ENCODE results near the gene DAB2IP.
A peak's percentile ranks its signal among the peaks of the same experiment; 100 is the strongest.

The DAB2IP gene

GRCh38 chr9:121783111-121783510, 131.7 kb downstream of the DAB2IP start:
- H3K36me3 ChIP-seq (ENCODE audit: low read depth), result peaks cover 32% of the 10 kb centered on the region
- ATAC-seq (ENCODE audit: low read depth) (no peak), DNase-seq (ENCODE audit: low spot score) (no peak)
- no peaks in the 10 kb centered on the region for H3K9me3 ChIP-seq (ENCODE audit: severe bottlenecking)
- H3K27me3 ChIP-seq (ENCODE audit: insufficient read depth, poor library complexity, severe bottlenecking), result no peaks in the 10 kb centered on the region
- no peak overlapping the region for H3K4me3 ChIP-seq (ENCODE audit: severe bottlenecking)
- H3K4me1 ChIP-seq (ENCODE audit: insufficient read depth, poor library complexity, severe bottlenecking), result no peaks in the 10 kb centered on the region
- H3K27ac ChIP-seq (ENCODE audit: poor library complexity, severe bottlenecking), result no peak overlapping the region
- TF ChIP-seq CTCF (IDR thresholded peaks at IDR 0.05; ENCODE audit: poor library complexity, severe bottlenecking), result no peak

DNA sequence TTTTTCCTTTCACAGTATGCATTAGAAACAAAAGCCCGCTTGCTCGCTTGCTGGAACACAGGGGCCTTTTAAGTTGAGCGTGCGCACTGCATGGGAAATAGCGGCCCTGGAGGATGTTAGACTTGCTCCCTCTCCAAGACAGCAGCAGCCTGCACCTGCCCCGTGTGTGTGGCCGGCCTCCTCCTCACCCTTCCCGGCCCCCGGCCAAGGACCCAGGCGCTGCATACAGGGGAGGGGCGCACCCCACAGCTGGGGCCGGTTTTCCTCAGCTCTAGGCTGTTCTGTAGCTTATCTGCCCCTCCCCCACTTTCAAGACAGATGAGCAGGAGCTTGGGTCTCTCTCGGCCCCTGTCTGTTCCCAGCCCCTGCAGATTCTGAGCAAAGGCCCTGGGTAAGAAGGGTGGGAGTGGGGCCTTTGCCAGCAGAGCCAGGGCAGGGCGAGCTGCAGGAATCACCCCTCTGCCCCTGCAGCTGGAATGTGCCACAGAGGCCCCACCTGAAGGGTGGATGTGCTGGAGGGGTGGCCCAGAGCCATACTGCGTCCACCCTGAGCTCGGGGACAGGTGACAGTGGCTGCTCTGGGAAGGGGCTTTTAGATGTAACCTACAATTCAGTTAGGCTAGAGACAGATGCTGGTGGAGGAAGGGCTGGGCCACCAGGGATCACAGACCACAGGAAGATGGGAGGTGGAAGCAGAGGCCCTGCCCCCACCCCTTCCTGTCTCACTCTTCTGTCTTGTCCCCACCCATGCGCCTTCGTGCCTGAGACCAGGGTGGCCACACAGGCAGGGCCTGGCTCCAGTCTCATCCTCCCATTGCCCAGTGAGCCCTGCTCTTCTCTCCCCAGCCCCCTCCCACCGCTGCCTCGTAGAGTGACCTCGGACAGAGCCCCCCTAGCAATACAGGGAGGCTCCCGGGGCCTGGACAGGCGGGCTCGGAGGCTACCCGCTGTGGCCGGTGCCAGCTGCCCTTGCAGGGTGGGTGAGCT, 132.4 kb downstream of the DAB2IP start:
- Histone ChIP-seq H3K27ac (ENCODE audit: poor library complexity, severe bottlenecking) (no peak overlapping the region), H3K4me1 (ENCODE audit: insufficient read depth, poor library complexity, severe bottlenecking) (no peaks in the 10 kb centered on the region), H3K36me3 (ENCODE audit: low read depth) (peaks cover 27% of the 10 kb centered on the region), H3K4me3 (ENCODE audit: severe bottlenecking) (no peak overlapping the region), H3K27me3 (ENCODE audit: insufficient read depth, poor library complexity, severe bottlenecking) (no peaks in the 10 kb centered on the region), H3K9me3 (ENCODE audit: severe bottlenecking) (no peaks in the 10 kb centered on the region)
- no peak for TF ChIP-seq CTCF (IDR thresholded peaks at IDR 0.05; ENCODE audit: poor library complexity, severe bottlenecking)
- ATAC-seq (ENCODE audit: low read depth) (no peak), DNase-seq (ENCODE audit: low spot score) (no peak)

DNA sequence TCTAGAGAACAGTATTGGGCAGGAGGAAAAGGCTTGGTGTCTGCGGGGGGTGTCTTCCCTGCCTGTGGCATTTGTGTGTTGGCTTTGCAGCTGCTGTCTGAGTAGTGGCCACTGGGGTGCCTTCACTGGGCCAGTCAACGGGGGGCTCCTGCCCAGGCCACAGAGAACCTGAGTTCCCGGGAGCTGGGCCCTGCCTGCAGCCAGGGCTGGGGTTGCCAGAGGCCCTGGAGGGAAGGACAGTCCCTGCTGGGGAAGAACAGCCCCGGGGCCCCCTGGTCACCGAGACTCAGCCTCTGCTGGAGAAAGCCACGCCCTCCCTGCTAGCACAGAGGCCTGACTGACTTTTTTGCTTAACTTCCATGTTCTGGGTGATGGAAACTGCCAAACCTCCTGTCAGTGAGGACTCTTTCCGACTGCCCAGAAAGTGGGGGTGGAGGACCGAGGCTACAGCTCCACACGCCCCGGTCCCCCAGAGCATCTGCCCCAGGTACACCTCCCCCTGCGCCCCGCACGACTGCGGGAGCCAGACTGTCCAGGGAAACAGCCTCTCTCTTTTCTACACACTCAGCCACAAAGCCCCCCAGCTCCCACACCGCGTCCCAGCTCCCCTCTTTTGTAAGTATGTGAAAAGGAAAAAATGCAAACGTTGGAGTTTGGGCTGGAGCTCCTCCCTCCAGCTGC, 133.4 kb downstream of the DAB2IP start:
- peak; percentile 36 for DNase-seq (ENCODE audit: low spot score)
- TF ChIP-seq CTCF (IDR thresholded peaks at IDR 0.05; ENCODE audit: poor library complexity, severe bottlenecking), result no peak
- no peak overlapping the region for H3K4me3 ChIP-seq (ENCODE audit: severe bottlenecking)
- no peaks in the 10 kb centered on the region for H3K9me3 ChIP-seq (ENCODE audit: severe bottlenecking)
- no peaks in the 10 kb centered on the region for H3K4me1 ChIP-seq (ENCODE audit: insufficient read depth, poor library complexity, severe bottlenecking)
- no peak for ATAC-seq (ENCODE audit: low read depth)
- H3K27ac ChIP-seq (ENCODE audit: poor library complexity, severe bottlenecking), result no peak overlapping the region
- peaks cover 21% of the 10 kb centered on the region for H3K36me3 ChIP-seq (ENCODE audit: low read depth)
- no peaks in the 10 kb centered on the region for H3K27me3 ChIP-seq (ENCODE audit: insufficient read depth, poor library complexity, severe bottlenecking)

DNA sequence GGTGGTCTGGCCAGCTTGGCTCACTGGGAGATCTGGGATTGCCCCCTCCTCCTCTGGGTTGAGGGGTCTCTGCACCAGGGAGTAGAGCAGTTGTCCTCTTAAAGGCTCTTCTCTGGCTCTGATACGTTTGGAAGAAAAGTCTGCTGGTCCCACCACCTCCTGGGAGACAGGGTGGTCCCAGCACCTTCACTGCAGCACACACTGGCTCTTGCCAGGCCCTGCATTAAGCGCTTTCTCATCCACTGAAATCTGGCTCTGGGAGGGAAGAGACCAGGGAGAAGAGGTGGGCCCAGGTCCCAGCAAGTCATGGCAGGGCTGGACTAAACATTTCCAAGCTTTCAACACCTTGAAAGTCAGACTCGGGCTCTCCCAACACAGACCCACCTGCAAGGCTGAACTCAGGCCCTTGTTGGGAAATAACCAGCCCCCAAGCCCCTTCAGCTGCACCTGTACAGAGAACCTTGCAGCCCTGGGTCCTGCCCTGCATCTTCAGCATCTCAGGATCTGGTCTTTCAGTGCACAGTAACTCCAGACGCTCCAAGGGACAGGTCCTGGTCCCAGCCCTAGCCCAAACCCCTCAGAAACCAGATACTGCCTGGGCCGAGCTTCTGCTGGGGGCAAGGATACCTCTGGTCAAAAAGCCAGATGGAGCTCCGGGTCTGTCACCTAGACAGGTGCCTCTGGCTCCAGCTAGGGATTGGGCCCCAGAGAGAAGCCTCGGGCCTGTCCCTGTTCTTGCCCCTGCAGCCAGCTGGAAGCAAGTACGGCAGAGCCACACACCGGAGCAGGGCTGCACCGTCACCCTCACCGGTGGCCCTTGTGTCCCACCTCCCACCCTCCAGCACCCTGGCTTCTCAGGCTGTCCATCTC, 134.5 kb downstream of the DAB2IP start:
- ATAC-seq (ENCODE audit: low read depth), result 0 out of 3 replicates have a peak, but pooled peaks have one; percentile 18

More for the DNA sequence above, 134.5 kb downstream of the DAB2IP start:
- DNase-seq (ENCODE audit: low spot score), result no peak
- Histone ChIP-seq H3K4me1 (ENCODE audit: insufficient read depth, poor library complexity, severe bottlenecking) (no peaks in the 10 kb centered on the region), H3K27ac (ENCODE audit: poor library complexity, severe bottlenecking) (no peak overlapping the region), H3K9me3 (ENCODE audit: severe bottlenecking) (no peaks in the 10 kb centered on the region), H3K36me3 (ENCODE audit: low read depth) (peaks cover 19% of the 10 kb centered on the region), H3K4me3 (ENCODE audit: severe bottlenecking) (no peak overlapping the region), H3K27me3 (ENCODE audit: insufficient read depth, poor library complexity, severe bottlenecking) (no peaks in the 10 kb centered on the region)
- no peak for TF ChIP-seq CTCF (IDR thresholded peaks at IDR 0.05; ENCODE audit: poor library complexity, severe bottlenecking)
